PFSK-1 (cell line): ENCODE measurements around the gene CFAP251.

Experiments used
- FOXP2 ChIP-seq: optimal IDR thresholded peaks from 2 replicates; pipeline ENCODE3; 2011; ENCODE audit warnings: borderline replicate concordance, control low read depth, inconsistent platforms; ENCODE audit not compliant: insufficient read depth; ENCODE audit errors: extremely low read length, extremely low read depth
- POLR2AphosphoS5 ChIP-seq: IDR thresholded peaks from 2 replicates; pipeline ENCODE4 v1.6.1; 2012; ENCODE audit warnings: low read depth, mild to moderate bottlenecking, control low read depth, low read length, moderate library complexity
- SIN3A ChIP-seq: IDR thresholded peaks from 2 replicates; pipeline ENCODE4 v1.6.1; 2012; ENCODE audit warnings: mild to moderate bottlenecking, low read length, moderate library complexity, borderline replicate concordance; ENCODE audit not compliant: insufficient read depth

DNA sequence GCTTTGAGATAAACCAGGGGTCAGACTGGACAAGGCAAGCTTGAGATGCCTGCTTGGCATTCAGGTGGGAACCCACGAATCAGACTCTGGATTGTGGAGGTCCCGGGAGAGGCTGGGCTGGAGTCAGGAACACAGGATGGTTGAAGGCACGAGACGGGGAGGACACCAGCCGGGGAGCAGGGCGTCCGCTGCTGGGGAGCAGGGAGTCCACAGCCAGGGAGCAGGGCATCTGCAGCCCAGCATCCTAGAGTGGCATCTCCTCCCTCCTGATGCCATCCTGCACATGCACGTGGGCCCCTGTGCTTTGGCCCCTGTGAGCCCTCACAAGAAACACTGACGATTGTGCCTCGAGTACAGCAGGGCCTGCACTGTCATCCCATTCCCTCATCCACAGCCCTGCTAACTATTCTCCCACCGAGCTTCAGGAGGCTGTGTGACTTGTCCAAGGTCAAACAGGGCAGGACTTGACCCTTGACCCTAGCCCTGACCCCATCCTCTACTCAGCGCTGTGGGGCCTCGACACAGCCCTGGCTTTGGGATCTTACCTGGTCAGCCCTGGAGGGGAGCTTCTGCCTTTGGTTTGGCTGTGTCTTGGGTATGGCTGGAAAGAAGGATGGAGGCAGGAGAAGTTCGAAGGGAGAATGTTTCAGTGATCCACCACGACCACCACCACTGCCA lies 45.1 kb downstream of the CFAP251 start:
- TF ChIP-seq POLR2AphosphoS5, result no peak
- no peak for TF ChIP-seq SIN3A
- TF ChIP-seq FOXP2, result no peak
